ENCODE data around the gene SPATA24. TPM values are rescaled to one million over a fixed set of nuclear protein-coding genes. Genes with fewer than 3 reads are reported as not detected.

SPATA24 gene
- total and polyA plus RNA-seq, 2 of the 8 experiments (the other 6 are each of a cell fraction or from before 2014, with no cell fraction given): 5.8 to 9.4 TPM

GRCh38 chr5:139397921-139398320, 6.0 kb downstream of the SPATA24 start:
- H2BK20ac ChIP-seq (ENCODE audit: low read length): no peak overlapping the region
- peaks cover 0 to 3% of the 10 kb centered on the region in 2 experiments for H4K20me1 ChIP-seq (replicated peaks in 1 of 2; ENCODE audit: control insufficient read depth in 1 of 2, insufficient read depth in 2 of 2, low read length in 2 of 2)
- H3K18ac ChIP-seq (ENCODE audit: extremely low read depth, low read length): no peak overlapping the region
- no peak overlapping the region for H2BK12ac ChIP-seq (ENCODE audit: low read depth, low read length)
- no peak overlapping the region for H4K5ac ChIP-seq (ENCODE audit: insufficient read length, low read depth, low read length)
- no peak overlapping the region for H3K56ac ChIP-seq (replicated peaks; ENCODE audit: insufficient read length, low read depth, low read length)
- no peak overlapping the region for H3K23ac ChIP-seq (ENCODE audit: insufficient read length)
- no peak overlapping the region for H2BK5ac ChIP-seq (ENCODE audit: low read depth, low read length)
- H3K79me1 ChIP-seq (ENCODE audit: low read depth, low read length): no peaks in the 10 kb centered on the region
- H3K9me3 ChIP-seq (ENCODE audit: insufficient read depth in 2 of 2, low read depth in 1 of 2, low read length in 1 of 2): no peaks in the 10 kb centered on the region
- H3K9ac ChIP-seq (replicated peaks in 1 of 4; ENCODE audit: extremely low read depth in 1 of 4, low read depth in 3 of 4, low read length in 3 of 4): no peak overlapping the region
- no peak overlapping the region for H3K27ac ChIP-seq (ENCODE audit: low read depth, low read length)
- no peak overlapping the region for H3K4me2 ChIP-seq (ENCODE audit: insufficient read depth in 1 of 2, low read depth in 2 of 2, low read length in 2 of 2)
- ChIA-PET CTCF (ENCODE audit: partially characterized antibody) (interaction anchor here (1.7 kb wide), 1 partner anchor 10 kb away, joined by 4 read pairs; no protein-coding TSS in a partner anchor), POLR2A (ENCODE audit: partially characterized antibody) (interaction anchor here (0.7 kb wide), 1 partner anchor 185 kb away, joined by 3 read pairs; no protein-coding TSS in a partner anchor)
- no peak overlapping the region for H4K91ac ChIP-seq (replicated peaks; ENCODE audit: insufficient read length, low read length)
- peaks cover 20% of the 10 kb centered on the region; the same call in 1 of the 2 replicates for H3K23me2 ChIP-seq (ENCODE audit: low read depth, low read length)
- FAIRE-seq (no peak), DNase-seq (ENCODE audit: low read depth in 1 of 2, low spot score in 2 of 2) (no peak)
- H3K14ac ChIP-seq (ENCODE audit: insufficient read length): no peak overlapping the region
- H3K4ac ChIP-seq (replicated peaks; ENCODE audit: insufficient read length, low read depth, low read length): no peak overlapping the region
- H2BK120ac ChIP-seq (replicated peaks; ENCODE audit: low read depth, low read length): no peak overlapping the region
- no peak overlapping the region for H3K4me3 ChIP-seq (ENCODE audit: extremely low read depth in 1 of 4, insufficient read depth in 2 of 4, low read depth in 3 of 4, low read length in 4 of 4)
- H4K8ac ChIP-seq (ENCODE audit: extremely low read depth, insufficient read depth, low read length): no peak overlapping the region
- no peaks in the 10 kb centered on the region; a peak in 1 of 4 replicates for H3K79me2 ChIP-seq (ENCODE audit: control insufficient read depth in 1 of 2, insufficient read depth in 2 of 2, low read length in 2 of 2)
- H3K27me3 ChIP-seq (replicated peaks in 1 of 4; ENCODE audit: control insufficient read depth in 3 of 4, extremely low read depth in 1 of 4, insufficient read depth in 3 of 4, low read length in 3 of 4): peaks cover 13 to 29% (median 25%) of the 10 kb centered on the region in 4 experiments; a peak in 6 of 7 replicates
- H2BK15ac ChIP-seq (ENCODE audit: low read length): no peak overlapping the region
- H3K36me3 ChIP-seq (ENCODE audit: control insufficient read depth in 2 of 4, insufficient read depth in 4 of 4, low read length in 3 of 4): peaks cover 0 to 6% (median 3%) of the 10 kb centered on the region in 4 experiments; a peak in 2 of 8 replicates
- 87% methylated on average over 6 of the region's 6 CpGs; no CpG with 5 or more reads in 1 of the 2 experiments for WGBS, 2 experiments (ENCODE audit: extremely low coverage in 1 of 2, insufficient coverage in 1 of 2, insufficient read length in 1 of 2, insufficient replicate concordance in 2 of 2, low coverage in 1 of 2, low lambda C conversion rate in 2 of 2, missing lambda C conversion rate in 1 of 2)
- TF ChIP-seq EP300 (IDR thresholded peaks at IDR 0.05; ENCODE audit: borderline replicate concordance in 1 of 2, low read depth in 2 of 2, low read length in 2 of 2) (no peak), ASH2L (IDR thresholded peaks at IDR 0.05; ENCODE audit: low read length) (no peak), TAF7 (optimal IDR thresholded peaks at IDR 0.05; ENCODE audit: borderline replicate concordance, low read depth, low read length) (no peak), CBX5 (IDR thresholded peaks at IDR 0.05; ENCODE audit: low read depth, low read length) (no peak)
- TF ChIP-seq, protein P1, sequence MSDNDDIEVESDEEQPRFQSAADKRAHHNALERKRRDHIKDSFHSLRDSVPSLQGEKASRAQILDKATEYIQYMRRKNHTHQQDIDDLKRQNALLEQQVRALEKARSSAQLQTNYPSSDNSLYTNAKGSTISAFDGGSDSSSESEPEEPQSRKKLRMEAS (IDR thresholded peaks at IDR 0.05): no peak
- H2AFZ ChIP-seq (ENCODE audit: low read length): no peak overlapping the region
- no peak overlapping the region for H2AK5ac ChIP-seq (ENCODE audit: low read depth, low read length)
- peaks cover 0 to 20% (median 11%) of the 10 kb centered on the region in 4 experiments; a peak in 6 of 7 replicates for H3K4me1 ChIP-seq (replicated peaks in 1 of 4; ENCODE audit: control insufficient read depth in 3 of 4, insufficient read depth in 4 of 4, low read length in 3 of 4)

Data from H1 (cell line).